Ishikawa (cell line): ENCODE measurements around the gene VAMP3.

ENCODE experiments used
- CEBPB ChIP-seq: IDR thresholded peaks from 2 replicates; pipeline ENCODE4 v1.6.1; 2012
- CREB1 ChIP-seq: IDR thresholded peaks from 2 replicates; pipeline ENCODE4 v1.6.1; 2012; ENCODE audit warnings: low read depth
- EGR1 ChIP-seq: IDR thresholded peaks from 2 replicates; pipeline ENCODE4 v1.6.1; 2012
- EP300 ChIP-seq: IDR thresholded peaks from 2 replicates; pipeline ENCODE4 v1.6.1; 2012; ENCODE audit warnings: borderline replicate concordance
- FOXM1 ChIP-seq: IDR thresholded peaks from 2 replicates; pipeline ENCODE4 v1.6.1; 2012; ENCODE audit warnings: low read depth, borderline replicate concordance
- NFIC ChIP-seq: IDR thresholded peaks from 2 replicates; pipeline ENCODE4 v1.6.1; 2012
- RAD21 ChIP-seq: IDR thresholded peaks from 2 replicates; pipeline ENCODE4 v1.6.1; 2012; ENCODE audit warnings: low read depth
- TAF1 ChIP-seq: IDR thresholded peaks from 2 replicates; pipeline ENCODE4 v1.6.1; 2012; ENCODE audit warnings: low read depth, mild to moderate bottlenecking
- TCF12 ChIP-seq: IDR thresholded peaks from 2 replicates; pipeline ENCODE4 v1.6.1; 2012; ENCODE audit warnings: low read depth
- TEAD4 ChIP-seq: IDR thresholded peaks from 2 replicates; pipeline ENCODE4 v1.6.1; 2012
- YY1 ChIP-seq: IDR thresholded peaks from 2 replicates; pipeline ENCODE4 v1.6.1; 2012; ENCODE audit warnings: low read depth
- ZBTB7A ChIP-seq: IDR thresholded peaks from 2 replicates; pipeline ENCODE4 v1.6.1; 2012; ENCODE audit warnings: low read depth
- TF ChIP-seq, protein P1 (sequence below): IDR thresholded peaks from 2 replicates; pipeline ENCODE4 v1.6.1; 2012
- TF ChIP-seq, protein P2 (sequence below): IDR thresholded peaks from 2 replicates; pipeline ENCODE4 v1.6.1; 2012
- TF ChIP-seq, protein P3 (sequence below): IDR thresholded peaks from 2 replicates; pipeline ENCODE4 v1.6.1; 2012; ENCODE audit warnings: low read depth, mild to moderate bottlenecking

The VAMP3 gene

DNA sequence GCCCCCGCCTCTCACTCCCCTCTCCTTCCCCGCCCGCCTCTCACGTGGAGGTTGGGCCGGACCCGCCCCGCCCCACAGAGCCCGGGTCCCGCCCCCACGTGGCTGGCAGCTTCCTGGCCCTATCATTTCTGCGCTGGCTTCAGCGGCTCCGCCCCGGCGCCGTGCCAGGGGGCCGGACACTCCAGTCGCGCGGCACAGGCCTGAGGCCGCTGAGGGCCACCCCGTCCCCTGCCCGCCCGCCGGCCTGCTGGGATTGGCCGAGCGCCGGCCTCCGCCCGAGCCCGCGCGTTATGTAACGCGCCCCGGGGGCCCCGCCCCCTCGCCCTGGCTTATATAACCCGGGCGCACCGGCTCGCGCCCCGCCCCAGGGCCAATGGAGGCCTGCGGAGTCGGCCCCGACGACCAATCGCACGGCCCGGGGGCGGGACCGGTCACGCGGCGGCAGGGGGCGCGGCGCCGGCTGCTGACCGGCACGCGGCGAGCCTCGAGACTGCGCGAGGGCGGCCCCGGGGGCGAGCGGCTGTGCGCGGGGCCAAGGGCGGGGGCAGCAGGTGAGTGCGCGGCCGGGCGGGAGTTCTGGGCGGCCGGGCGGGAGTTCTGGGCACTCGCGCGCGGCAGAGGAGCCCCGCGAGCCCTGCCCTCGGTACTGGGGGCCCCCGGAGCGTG, 12.9 kb downstream of the VAMP3 start, which contains the start of gene PER3:
TSS of gene PER3 (plus strand) at position 466 of the 666 bp plus-strand sequence. CDS start 587 bp downstream, outside the sequence.
- TF ChIP-seq EGR1: peak; percentile 60; the same call in 1 of the 2 replicates
- TF ChIP-seq, protein P1, sequence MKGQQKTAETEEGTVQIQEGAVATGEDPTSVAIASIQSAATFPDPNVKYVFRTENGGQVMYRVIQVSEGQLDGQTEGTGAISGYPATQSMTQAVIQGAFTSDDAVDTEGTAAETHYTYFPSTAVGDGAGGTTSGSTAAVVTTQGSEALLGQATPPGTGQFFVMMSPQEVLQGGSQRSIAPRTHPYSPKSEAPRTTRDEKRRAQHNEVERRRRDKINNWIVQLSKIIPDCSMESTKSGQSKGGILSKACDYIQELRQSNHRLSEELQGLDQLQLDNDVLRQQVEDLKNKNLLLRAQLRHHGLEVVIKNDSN: peak; percentile 74
- TF ChIP-seq, protein P2, sequence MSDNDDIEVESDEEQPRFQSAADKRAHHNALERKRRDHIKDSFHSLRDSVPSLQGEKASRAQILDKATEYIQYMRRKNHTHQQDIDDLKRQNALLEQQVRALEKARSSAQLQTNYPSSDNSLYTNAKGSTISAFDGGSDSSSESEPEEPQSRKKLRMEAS: peak; percentile 96
- no peak for TF ChIP-seq FOXM1
- no peak; the same call in 1 of the 2 replicates for TF ChIP-seq CREB1
- no peak for TF ChIP-seq TAF1
- TF ChIP-seq CEBPB: peak; percentile 49; the same call in 1 of the 2 replicates
- TF ChIP-seq TEAD4: no peak
- TF ChIP-seq TCF12: no peak
- no peak for TF ChIP-seq RAD21
- TF ChIP-seq NFIC: peak; percentile 34; the same call in 1 of the 2 replicates

DNA sequence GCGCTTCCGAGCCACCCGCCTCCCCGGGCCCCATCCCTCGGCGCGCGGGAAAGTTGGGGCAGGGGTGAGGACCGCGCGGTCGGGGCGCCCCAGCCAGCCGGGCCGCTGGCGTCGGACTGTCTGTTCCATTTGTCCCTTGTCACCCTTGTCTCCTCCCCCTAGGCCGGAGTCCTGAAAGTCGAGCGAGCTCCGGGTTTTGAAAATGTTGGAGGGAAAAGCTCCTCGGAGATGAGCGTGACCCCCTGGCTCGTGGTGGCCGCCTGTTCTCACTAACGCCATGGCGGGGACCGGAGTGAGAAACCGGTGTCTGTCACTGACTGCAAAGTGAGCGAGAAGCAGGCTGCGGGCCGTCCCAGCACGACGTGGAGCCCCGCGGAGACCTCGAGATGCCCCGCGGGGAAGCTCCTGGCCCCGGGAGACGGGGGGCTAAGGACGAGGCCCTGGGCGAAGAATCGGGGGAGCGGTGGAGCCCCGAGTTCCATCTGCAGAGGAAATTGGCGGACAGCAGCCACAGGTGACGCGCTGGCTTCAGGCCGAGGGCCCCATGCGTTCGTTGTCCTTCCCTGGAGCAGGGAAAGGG, 13.5 kb downstream of the VAMP3 start:
- TF ChIP-seq NFIC (no peak), EGR1 (no peak), TCF12 (no peak), CREB1 (no peak), CEBPB (no peak), YY1 (no peak), FOXM1 (no peak), TEAD4 (no peak), EP300 (no peak), RAD21 (no peak), TAF1 (no peak), ZBTB7A (no peak)
- TF ChIP-seq, protein P2: no peak
- TF ChIP-seq, protein P3, sequence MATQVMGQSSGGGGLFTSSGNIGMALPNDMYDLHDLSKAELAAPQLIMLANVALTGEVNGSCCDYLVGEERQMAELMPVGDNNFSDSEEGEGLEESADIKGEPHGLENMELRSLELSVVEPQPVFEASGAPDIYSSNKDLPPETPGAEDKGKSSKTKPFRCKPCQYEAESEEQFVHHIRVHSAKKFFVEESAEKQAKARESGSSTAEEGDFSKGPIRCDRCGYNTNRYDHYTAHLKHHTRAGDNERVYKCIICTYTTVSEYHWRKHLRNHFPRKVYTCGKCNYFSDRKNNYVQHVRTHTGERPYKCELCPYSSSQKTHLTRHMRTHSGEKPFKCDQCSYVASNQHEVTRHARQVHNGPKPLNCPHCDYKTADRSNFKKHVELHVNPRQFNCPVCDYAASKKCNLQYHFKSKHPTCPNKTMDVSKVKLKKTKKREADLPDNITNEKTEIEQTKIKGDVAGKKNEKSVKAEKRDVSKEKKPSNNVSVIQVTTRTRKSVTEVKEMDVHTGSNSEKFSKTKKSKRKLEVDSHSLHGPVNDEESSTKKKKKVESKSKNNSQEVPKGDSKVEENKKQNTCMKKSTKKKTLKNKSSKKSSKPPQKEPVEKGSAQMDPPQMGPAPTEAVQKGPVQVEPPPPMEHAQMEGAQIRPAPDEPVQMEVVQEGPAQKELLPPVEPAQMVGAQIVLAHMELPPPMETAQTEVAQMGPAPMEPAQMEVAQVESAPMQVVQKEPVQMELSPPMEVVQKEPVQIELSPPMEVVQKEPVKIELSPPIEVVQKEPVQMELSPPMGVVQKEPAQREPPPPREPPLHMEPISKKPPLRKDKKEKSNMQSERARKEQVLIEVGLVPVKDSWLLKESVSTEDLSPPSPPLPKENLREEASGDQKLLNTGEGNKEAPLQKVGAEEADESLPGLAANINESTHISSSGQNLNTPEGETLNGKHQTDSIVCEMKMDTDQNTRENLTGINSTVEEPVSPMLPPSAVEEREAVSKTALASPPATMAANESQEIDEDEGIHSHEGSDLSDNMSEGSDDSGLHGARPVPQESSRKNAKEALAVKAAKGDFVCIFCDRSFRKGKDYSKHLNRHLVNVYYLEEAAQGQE: no peak
- TF ChIP-seq, protein P1: no peak

DNA sequence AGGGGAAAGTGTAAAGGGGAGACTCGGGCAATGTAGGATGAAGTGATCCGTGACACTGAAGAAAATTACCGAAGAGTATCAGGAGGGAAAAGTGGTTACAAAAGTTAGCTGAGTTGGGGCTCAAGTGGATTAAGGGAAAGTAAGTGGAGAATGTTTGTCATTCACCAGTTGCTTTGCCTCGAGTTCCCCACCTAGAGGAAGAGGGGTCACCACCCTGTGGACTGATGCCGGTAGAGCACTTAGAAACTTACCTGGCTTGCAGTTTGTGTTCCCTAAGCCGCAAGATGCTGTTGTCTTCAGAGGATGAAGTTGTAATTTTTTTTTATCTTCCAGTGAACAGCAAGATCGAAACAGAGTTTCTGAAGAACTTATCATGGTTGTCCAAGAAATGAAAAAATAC, 14.0 kb downstream of the VAMP3 start:
- TF ChIP-seq NFIC (no peak), EGR1 (no peak), RAD21 (no peak), TAF1 (no peak), ZBTB7A (no peak), TCF12 (no peak), YY1 (no peak), FOXM1 (no peak), EP300 (no peak)
- TF ChIP-seq, protein P1: no peak
- TF ChIP-seq, protein P2: no peak

DNA sequence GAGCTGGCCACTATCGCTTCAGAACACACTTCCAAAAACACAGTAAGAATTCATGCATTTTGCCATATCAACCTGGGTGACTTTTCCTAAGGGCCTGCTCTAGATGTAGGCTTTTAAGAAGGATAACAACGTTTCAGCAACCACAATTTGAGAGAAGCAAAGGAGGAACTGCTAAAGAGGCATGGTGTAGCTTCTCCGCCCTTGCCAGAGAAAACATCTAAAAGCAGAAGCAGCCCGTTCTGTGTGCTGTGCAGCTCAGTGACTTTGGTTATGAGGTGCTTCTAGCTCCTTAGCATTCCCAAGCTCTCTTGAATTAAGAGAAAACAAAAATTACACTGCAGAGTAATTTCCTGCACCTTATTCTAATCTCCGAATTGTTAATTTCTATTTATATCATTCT, 15.7 kb downstream of the VAMP3 start:
- TF ChIP-seq NFIC (no peak), YY1 (no peak)

DNA sequence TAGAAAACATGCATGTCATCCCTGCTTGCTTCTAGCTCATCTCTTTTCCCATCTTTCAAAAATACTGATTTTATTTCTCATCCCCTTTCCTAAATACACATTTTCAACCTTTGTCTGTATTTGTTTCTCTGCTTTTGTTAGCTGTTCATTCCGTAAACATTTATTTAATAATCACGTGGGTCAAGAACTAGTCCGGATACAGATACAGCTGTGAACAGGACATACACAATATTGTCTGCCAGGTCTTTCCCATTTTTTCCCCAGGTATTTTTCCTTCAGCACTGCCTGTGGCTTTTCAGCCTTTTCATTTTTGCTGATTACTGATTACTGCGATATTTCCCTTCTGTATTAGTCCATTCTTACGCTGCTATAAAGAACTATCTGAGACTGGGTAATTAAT, 18.7 kb downstream of the VAMP3 start:
- TF ChIP-seq TAF1: no peak
- TF ChIP-seq YY1: no peak
- no peak for TF ChIP-seq CREB1
- no peak for TF ChIP-seq CEBPB
- TF ChIP-seq NFIC: no peak
- TF ChIP-seq TEAD4: no peak
- no peak for TF ChIP-seq ZBTB7A
- TF ChIP-seq RAD21: no peak
- TF ChIP-seq EGR1: no peak
- TF ChIP-seq, protein P3: no peak
- TF ChIP-seq, protein P2: no peak
- no peak for TF ChIP-seq FOXM1
- TF ChIP-seq, protein P1: no peak
